Stimulated activated naive CD8-positive, alpha-beta T cell treated with anti-CD3 and anti-CD28 coated beads, Interleukin-15, amount 100 ng/mL, for 72 hours (primary cell): ENCODE data around the gene VPS45.

ENCODE experiments used
- ATAC-seq: fragments of 150-1000 bp; cut with Tn5 transposase; 2 replicates; pipeline ENCODE4 v1.10.0; 2021; ENCODE audit warnings: mild to moderate bottlenecking, moderate library complexity
- DNase-seq, 2 donors: peaks; one replicate each; pipeline ENCODE4 v3.0.0; 2021 to 2022
- H3K27ac Mint-ChIP-seq, 2 donors: one replicate each; pipeline ENCODE4 v1.8.0; 2022; ENCODE audit warnings: mild to moderate bottlenecking in 2 of 2, mixed read lengths in 2 of 2, moderate library complexity in 2 of 2
- H3K27me3 Mint-ChIP-seq: one replicate; pipeline ENCODE4 v1.8.0; 2022; ENCODE audit warnings: mixed read lengths
- H3K4me1 Mint-ChIP-seq: one replicate; pipeline ENCODE4 v1.8.0; 2022; ENCODE audit warnings: mild to moderate bottlenecking, mixed read lengths
- H3K4me3 Mint-ChIP-seq, 2 donors: one replicate each; pipeline ENCODE4 v1.8.0; 2022; ENCODE audit warnings: mild to moderate bottlenecking in 2 of 2, mixed read lengths in 2 of 2, moderate library complexity in 1 of 2
- H3K9me3 Mint-ChIP-seq, 2 donors: one replicate each; pipeline ENCODE4 v1.8.0; 2022; ENCODE audit warnings: mixed read lengths in 2 of 2

VPS45 gene

DNA sequence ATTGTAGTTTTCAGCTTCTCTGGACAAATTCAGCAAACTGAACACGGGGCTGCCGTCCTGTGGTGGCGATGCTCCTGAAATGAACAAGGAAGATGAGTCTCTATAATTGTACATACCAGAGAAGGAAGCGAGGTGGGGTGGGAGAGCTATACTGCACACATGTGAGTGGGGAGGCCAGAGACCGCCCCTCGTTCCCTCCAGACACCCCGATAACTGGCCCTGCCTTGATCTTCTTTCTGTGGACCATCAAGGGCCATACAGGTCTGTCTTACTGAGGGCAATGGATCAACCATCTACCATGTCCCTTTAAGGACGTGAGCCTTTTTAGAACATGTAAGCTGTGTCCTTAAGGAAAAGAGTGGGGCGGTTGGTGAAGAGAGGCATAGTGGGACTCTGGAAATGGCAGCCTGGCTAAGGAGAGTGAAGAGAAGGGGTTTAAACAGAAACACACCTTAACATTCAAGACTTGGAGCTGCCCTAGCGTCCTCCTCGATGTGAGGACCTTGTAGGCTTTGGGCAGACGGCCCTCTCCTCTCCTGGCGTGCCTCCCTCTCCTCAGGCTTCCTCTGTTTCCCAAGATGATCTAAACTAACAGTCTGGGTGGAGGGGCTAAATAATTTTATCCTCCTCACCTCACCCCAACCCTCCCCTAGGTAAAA is 88.0 kb downstream of the VPS45 start:
- Mint-ChIP-seq H3K4me3 (no peak overlapping the region), H3K4me1 (peaks cover 79% of the 10 kb centered on the region), H3K27ac (no peak overlapping the region), H3K9me3 (no peaks in the 10 kb centered on the region), H3K27me3 (no peaks in the 10 kb centered on the region)
- ATAC-seq (no peak), DNase-seq (no peak)

DNA sequence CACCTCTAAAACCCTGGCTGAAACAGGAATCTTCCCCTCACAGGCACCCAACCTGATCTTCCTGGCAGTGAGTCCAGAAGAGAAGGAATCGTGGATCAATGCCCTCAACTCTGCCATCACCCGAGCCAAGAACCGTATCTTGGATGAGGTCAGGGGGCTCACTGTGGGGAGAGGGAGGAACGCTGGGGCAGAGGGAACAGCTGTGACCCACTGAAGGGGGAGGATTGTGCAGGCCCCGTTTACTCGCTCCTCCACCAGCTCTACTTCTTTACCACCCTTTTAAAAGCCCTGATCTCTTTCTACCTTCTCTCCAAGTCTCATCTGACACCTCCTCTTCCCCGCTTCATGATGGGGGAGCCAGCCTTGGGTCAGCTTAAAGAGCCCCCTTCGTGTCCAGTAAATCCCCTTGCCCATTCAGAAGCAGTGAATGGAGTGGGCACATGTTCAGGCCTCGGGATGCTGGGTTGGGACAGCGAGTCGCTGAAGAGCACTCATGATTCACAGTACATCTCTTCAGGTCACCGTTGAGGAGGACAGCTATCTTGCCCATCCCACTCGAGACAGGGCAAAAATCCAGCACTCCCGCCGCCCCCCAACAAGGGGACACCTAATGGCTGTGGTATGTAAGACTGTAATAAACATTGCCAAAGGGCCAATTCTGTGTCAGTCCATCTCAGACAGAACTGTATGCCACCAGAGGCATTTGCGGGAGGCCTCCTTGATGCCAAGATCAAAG is 89.5 kb downstream of the VPS45 start:
- Mint-ChIP-seq H3K27me3 (no peaks in the 10 kb centered on the region), H3K4me1 (peaks cover 82% of the 10 kb centered on the region), H3K9me3 (no peaks in the 10 kb centered on the region), H3K27ac (no peak overlapping the region), H3K4me3 (no peak overlapping the region)
- ATAC-seq (no peak), DNase-seq (no peak)

DNA sequence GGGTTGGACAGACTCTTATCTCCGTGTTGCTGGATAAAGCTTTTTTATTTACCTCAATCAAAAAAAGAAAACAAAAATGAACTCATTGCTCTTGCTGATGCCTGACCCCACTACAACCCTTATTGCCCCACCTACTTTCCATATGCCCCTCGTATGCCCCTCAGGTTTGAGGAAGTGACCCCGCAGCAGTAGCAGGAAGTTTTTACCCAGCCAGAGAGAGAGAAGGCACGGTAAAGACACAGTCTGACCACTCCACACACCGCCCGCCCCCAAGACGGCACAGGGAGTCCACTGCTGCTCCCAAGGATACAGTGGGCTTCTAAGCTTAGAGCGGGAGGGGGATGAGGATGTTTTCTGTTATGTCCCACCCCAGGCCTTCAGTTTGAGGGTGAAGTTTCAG is 92.0 kb downstream of the VPS45 start:
- peaks cover 74% of the 10 kb centered on the region for H3K4me1 Mint-ChIP-seq
- no peak for ATAC-seq
- H3K27ac Mint-ChIP-seq: no peak overlapping the region
- peak overlapping the region in 1 of 2 donors; percentile 9 for H3K4me3 Mint-ChIP-seq
- H3K27me3 Mint-ChIP-seq: no peaks in the 10 kb centered on the region
- no peaks in the 10 kb centered on the region for H3K9me3 Mint-ChIP-seq
- DNase-seq: no peak

DNA sequence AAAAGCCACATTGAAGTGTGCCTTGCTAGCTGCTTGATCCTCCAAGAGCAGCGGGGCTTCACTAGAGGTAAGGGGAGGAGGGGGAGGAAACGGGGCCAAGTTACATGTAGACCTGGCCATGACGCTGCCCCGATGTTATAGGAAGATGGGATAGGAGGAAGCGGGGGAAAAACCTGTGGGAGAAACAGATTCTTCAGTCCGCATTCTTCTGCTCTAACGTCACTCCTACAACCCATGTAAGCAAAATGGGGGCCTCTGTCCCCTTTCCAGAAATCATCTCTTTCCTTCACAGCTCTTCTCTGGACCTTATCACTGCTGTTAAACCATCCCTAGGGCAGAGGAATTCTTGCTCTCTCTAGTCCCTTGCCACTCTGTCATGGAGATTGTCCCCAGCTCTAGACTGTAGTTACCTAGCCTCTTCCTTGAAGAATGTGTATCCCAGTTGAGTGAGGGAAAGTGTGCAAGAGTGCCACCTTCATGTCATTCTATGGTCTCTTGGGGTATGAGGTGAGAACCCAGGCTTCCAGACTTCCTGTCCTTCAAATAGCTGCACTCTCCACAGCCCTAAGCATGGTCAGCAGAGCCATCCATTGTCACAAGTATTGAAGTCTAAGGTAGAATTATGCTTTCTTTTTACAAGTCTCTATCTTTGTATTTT is 93.5 kb downstream of the VPS45 start:
- Mint-ChIP-seq H3K27me3 (no peaks in the 10 kb centered on the region), H3K9me3 (no peaks in the 10 kb centered on the region), H3K4me3 (peak overlapping the region; percentile 33 to 64), H3K4me1 (peaks cover 70% of the 10 kb centered on the region), H3K27ac (peak overlapping the region in 1 of 2 donors; percentile 59)
- ATAC-seq (peak; percentile 46), DNase-seq (no peak)

DNA sequence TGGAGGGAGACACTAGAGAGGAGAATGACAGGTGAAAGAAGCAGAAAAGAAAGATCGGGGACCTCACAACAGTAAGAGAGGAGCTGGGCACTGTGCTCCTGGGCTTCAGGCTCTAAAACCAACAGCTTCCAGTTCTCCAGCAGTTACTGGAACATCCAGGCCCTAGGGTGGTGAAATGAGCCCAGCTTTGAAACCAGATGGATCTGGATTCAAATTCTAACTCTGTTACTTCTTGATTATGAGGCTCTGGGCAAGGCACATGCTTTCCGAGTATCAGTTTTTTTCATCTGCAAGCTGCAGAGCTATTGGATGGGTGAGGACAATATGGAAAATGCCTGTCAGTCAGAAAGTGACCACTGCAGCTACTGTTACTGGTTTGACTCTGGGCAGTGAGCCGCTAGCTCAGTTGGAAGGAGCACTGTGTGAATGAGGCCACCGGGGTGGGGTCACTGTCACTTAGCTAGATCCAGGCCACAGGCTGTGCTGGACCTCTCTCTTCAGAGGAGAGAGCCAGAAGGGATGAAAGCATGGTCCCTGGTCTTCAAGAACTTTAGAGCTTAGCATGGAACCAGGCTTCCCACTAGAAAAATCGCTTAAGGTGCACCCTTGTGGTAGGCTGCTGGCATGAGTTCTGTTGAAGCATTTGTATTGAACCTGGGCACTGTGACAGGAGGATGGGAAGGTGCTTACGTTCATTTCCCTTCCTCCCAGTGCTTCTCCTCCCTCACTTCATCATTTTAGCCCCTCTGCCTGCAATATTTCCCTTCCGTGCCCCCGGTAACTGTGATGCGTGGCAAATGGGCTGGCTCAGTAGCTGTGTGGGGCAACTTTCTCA is 94.4 kb downstream of the VPS45 start:
- Mint-ChIP-seq H3K27me3 (no peaks in the 10 kb centered on the region), H3K4me3 (peak overlapping the region; percentile 27 to 66), H3K27ac (peak overlapping the region in 1 of 2 donors; percentile 60), H3K4me1 (peaks cover 67% of the 10 kb centered on the region), H3K9me3 (no peaks in the 10 kb centered on the region)
- DNase-seq (no peak), ATAC-seq (no peak)

DNA sequence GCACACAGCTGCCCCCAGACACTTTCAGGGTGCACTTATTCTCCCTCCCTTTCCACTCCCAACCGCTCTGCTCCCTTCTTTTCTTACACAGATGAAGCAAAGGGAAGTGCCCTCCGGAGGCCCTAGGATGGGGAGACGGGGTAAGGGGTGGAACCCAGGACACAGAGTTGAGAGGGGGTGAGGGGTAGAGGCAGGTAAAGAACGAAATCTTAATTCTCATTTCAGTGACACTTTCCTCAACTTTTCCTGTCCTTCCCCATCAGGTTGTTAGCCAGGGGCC is 94.9 kb downstream of the VPS45 start:
- ATAC-seq (no peak), DNase-seq (no peak)
- Mint-ChIP-seq H3K4me3 (peak overlapping the region; percentile 27 to 66), H3K9me3 (no peaks in the 10 kb centered on the region), H3K27me3 (no peaks in the 10 kb centered on the region), H3K27ac (no peak overlapping the region), H3K4me1 (peaks cover 63% of the 10 kb centered on the region)

DNA sequence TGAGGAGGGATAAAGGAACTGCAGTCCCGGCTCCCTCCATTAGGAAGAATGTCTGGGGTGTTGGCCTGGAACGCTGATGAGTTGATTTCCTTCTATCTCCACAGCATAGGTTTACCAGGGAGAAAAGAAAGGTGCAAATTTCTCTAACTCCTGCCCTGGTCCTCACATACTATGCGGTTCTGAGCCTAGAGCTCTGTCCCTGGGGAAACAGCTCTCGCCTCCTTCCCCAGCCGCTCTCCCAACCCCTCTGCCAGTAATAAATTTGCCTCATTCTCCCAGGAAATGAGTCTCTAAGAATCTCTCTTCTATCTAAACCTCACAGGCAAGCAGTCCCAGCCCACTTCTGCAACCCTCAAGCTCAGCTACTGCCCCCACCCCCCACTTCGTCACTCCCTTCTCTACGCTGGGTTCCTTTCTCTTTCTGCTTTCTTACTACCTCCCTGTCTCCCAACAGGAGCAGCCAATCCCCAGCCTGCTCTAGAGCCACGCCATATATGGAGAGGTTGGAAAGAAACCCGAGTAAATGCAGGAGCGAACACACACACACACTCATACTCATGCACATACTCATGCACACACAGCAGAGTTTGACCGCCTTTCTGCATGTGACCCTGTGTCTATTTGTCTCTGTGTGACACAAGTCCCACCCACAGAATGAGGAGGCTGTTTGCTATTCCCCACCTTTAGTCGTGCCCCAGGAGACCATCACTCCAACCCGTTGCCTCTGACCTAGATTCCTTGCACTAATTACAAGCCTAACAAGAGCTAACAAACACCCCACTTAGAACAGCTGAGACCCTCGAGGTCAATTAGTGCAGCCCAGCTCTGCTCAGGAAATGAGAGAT is 95.5 kb downstream of the VPS45 start:
- Mint-ChIP-seq H3K27me3 (no peaks in the 10 kb centered on the region), H3K4me1 (peaks cover 58% of the 10 kb centered on the region), H3K9me3 (no peaks in the 10 kb centered on the region), H3K4me3 (peak overlapping the region; percentile 0 to 66), H3K27ac (peak overlapping the region in 1 of 2 donors; percentile 85)
- ATAC-seq: peak; percentile 10
- DNase-seq: no peak

DNA sequence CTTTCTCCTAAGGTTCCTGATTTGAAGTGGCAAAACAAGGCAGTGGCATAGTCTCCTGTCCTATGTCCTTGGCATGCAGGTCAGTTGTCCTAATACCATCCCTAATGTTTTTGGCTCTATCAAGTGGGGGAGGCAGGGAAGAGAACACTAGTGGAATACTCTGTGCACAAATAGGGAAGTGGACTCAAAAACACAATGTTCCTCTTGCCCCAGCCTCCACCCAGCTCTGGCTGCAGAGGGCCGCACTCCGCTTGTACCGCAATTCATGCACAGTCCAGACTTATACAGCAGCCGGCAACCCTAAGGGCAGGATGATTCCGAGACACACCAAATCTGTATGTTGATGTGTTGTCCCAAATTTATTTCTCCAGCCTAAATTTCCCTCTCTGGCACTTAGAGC is 96.6 kb downstream of the VPS45 start:
- ATAC-seq (no peak), DNase-seq (no peak)
- no peak overlapping the region for H3K27ac Mint-ChIP-seq
- H3K4me1 Mint-ChIP-seq: peaks cover 49% of the 10 kb centered on the region
- no peaks in the 10 kb centered on the region for H3K27me3 Mint-ChIP-seq
- no peaks in the 10 kb centered on the region for H3K9me3 Mint-ChIP-seq
- no peak overlapping the region for H3K4me3 Mint-ChIP-seq

DNA sequence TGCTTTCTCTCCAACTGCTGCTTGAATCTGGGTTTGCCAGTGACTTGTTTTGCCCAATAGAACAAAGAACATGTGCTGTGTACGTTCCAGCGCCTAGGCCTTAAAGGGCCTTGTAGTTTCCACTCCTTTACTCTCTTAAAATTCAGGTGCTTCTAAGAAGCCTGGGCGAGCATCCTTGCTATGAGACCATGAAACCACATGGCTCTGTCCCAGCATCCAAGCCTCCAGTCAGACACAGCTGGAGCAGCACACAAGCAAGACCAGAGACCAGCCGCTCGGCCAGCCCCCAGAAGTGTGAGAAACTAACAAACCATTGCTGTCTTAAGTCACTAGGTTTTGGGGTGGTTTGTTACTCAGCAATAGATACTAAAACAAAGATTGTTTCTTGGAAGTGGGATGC is 97.2 kb downstream of the VPS45 start:
- DNase-seq: no peak
- no peaks in the 10 kb centered on the region for H3K27me3 Mint-ChIP-seq
- ATAC-seq: no peak
- no peak overlapping the region for H3K4me3 Mint-ChIP-seq
- H3K4me1 Mint-ChIP-seq: peaks cover 44% of the 10 kb centered on the region
- no peaks in the 10 kb centered on the region for H3K9me3 Mint-ChIP-seq
- no peak overlapping the region for H3K27ac Mint-ChIP-seq

DNA sequence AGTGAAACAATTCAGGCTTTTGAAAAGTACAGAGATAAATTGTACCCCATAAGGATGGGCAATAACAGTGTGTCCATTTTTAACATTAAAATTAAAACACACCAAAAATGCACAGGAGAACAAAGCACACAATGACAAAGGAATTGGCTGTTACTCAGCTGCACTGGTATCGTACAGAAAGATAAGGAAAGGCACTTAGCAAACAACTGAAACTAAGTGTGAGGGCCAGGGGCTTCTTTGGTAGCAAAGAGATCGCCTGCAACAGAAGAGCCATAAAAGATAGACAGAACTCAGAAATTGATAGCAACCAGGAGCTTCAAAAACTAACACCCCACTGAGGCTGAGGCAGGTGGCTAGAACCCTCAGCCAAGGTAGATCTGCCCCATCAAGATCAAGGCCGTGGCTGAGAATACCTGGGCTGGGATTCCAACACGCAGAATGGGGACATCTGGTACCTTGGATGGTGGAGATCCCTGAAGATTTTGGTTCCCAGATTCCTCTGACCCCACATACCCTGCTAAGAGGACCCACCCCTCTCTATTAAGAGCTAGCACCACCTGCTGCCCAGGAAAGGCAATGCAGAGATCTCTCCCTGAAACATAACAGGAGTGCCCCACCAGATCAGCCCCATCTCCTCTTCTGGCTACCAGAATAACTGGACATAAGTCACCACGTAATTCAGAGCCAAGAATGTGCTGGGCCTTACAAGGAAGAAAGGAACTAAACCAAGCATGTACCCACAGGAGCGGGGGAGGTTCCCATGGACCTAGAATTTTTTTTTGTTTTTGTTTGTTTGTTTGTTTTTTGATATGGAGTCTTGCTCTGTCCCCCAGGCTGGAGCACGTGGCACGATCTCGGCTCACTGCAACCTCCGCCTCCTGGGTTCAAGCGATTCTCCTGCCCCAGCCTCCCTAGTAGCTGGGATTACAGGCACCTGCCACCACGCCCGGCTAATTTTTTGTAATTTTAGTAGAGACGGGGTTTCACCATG is 98.3 kb downstream of the VPS45 start:
- Mint-ChIP-seq H3K4me1 (peaks cover 33% of the 10 kb centered on the region), H3K4me3 (no peak overlapping the region), H3K27ac (no peak overlapping the region), H3K9me3 (no peaks in the 10 kb centered on the region), H3K27me3 (no peaks in the 10 kb centered on the region)
- ATAC-seq: peak; percentile 53
- DNase-seq: peak in 1 of 2 donors; percentile 50

DNA sequence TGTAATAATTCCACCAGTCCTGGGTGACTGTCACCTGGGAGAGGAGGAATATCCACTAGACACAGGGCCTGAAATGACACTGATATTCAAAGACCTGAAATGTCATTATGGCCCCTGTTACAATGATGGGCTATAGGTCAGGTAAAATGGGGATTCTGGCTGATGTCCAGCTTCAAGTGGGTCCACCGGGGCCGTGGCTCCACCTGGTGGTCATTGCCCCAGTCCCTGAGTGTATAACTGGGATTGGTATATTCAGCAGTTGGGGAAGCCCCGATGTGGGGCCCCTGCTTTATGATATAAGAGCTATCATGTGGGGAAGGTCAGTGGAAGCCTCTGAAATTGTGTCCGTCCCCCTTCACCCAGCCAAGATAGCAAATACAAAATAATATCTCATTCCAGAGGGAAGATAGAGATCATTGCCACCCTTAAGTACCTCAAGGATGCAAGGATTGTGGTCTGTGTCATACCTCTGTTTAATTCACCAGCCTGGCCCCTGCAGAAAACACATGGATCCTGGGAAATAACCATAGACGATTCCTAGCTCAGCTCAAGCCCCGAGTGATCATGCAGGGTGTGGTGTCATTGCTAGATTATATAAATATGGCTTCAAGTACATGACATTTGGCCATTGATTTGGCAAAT is 101.5 kb downstream of the VPS45 start:
- H3K27me3 Mint-ChIP-seq: no peaks in the 10 kb centered on the region
- peak; percentile 89 for ATAC-seq
- no peak overlapping the region for H3K4me3 Mint-ChIP-seq
- peaks cover 5% of the 10 kb centered on the region for H3K4me1 Mint-ChIP-seq
- DNase-seq: peak; percentile 57 to 66
- H3K9me3 Mint-ChIP-seq: no peaks in the 10 kb centered on the region
- H3K27ac Mint-ChIP-seq: no peak overlapping the region

DNA sequence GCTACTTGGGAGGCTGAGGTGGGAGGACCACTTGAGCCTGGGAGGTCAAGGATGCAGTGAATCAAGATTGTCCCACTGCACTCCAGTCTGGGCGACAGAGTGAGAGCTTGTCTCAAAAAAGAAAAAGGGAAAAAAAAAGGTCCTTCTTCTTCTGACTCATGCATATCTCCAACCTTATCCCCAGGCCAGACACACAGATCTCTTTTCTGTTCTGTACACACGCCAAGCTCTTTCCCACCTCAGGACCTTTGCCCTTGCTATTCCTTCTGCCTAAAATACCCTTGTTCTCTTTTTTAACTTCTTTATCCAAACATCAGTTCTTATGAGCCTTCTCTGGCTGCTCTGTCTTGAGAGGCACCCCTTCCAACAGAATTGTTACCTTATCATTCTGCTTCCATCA is 104.2 kb downstream of the VPS45 start:
- Mint-ChIP-seq H3K4me1 (no peaks in the 10 kb centered on the region), H3K27me3 (no peaks in the 10 kb centered on the region), H3K27ac (no peak overlapping the region), H3K4me3 (no peak overlapping the region), H3K9me3 (no peaks in the 10 kb centered on the region)
- no peak for DNase-seq
- no peak for ATAC-seq

DNA sequence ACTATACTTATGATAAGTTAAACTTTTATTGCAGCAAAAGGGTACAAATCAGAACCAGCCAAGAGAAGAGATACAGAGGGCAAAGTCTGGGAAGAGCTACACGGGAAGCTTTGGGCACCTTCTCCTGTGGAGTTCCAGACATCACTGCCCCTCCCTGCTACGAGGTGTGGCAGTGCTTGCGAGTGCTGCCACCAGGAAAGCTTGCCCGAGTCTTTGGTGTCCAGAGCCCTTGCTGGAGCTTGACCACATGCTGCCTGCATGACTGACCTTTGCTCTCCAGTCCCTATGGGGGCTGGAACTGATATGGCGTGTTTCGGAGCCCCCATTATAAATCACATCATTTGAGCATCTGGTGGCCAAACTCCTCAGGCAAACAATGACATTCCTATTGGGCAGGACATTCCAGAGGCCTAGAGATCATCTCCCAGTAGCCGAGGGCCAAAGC is 105.6 kb downstream of the VPS45 start:
- H3K9me3 Mint-ChIP-seq: no peaks in the 10 kb centered on the region
- DNase-seq: no peak
- H3K27me3 Mint-ChIP-seq: no peaks in the 10 kb centered on the region
- H3K4me3 Mint-ChIP-seq: no peak overlapping the region
- no peaks in the 10 kb centered on the region for H3K4me1 Mint-ChIP-seq
- H3K27ac Mint-ChIP-seq: peak overlapping the region in 1 of 2 donors; percentile 64
- ATAC-seq: no peak

DNA sequence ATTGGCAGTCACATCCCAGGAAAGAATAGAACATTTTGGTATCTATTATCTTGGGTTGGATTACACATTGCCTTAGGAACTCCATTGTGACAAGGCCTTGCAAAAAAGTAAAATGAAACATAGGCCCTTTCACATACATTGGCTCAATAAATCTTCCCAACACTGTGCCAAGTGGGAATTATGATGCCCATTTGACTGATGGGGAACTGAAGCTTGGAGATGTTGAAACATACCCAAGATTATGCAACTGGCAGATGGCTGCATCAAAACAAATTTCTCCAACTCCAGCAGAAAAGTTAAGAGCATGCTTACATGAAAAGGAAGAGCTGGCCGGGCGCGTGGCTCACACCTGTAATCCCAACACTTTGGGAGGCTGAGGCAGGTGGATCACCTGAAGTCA is 109.0 kb downstream of the VPS45 start:
- Mint-ChIP-seq H3K4me1 (no peaks in the 10 kb centered on the region), H3K9me3 (no peaks in the 10 kb centered on the region), H3K27me3 (no peaks in the 10 kb centered on the region), H3K4me3 (no peak overlapping the region), H3K27ac (no peak overlapping the region)
- no peak for DNase-seq
- no peak for ATAC-seq
